IMR-90 (cell line): ENCODE results near the gene NDRG4. TPM values are rescaled to one million over a fixed set of nuclear protein-coding genes. Genes with fewer than 3 reads are reported as not detected.

Experiments
- ATAC-seq: fragments of 200-7000 bp; cut with Tn5 transposase; 2 replicates; pipeline ENCODE4 v1.9.1; 2020; ENCODE audit warnings: low read depth, mild to moderate bottlenecking, moderate library complexity
- BruUV-seq: library from RNA; stranded (reverse); fragments of 400-500 nt; replicated peaks from 2 replicates; lab custom pipeline; 2021; lab: Mats Ljungman, UMichigan
- CTCF ChIA-PET: fragments of 300-600 bp; formaldehyde crosslinking; extraction: SDS; loops from one replicate; lab custom pipeline; 2021; ENCODE audit warnings: antibody characterized with exemption; lab: Yijun Ruan, JAX
- POLR2A ChIA-PET: fragments of 300-600 bp; sonication (Branson Sonifier 250); formaldehyde crosslinking; loops from one replicate; lab custom pipeline; 2022; ENCODE audit warnings: antibody characterized with exemption; ENCODE audit not compliant: unreplicated experiment; lab: Charles Lee
- DNase-seq: peaks from one replicate; pipeline ENCODE4 v3.0.0; 2013
- H2AFZ ChIP-seq: replicated peaks from 2 replicates; pipeline ENCODE3; 2013; ENCODE audit warnings: low read length, mild to moderate bottlenecking; ENCODE audit not compliant: poor library complexity
- H2AK5ac ChIP-seq: 2 replicates; pipeline ENCODE4 v1.6.1; 2013; ENCODE audit warnings: low read depth, low read length, inconsistent platforms
- H2AK9ac ChIP-seq: replicated peaks from 2 replicates; pipeline ENCODE3; 2013; ENCODE audit warnings: mild to moderate bottlenecking, low read depth, low read length, moderate library complexity; ENCODE audit not compliant: poor library complexity
- H2BK120ac ChIP-seq: 2 replicates; pipeline ENCODE4 v1.6.1; 2013; ENCODE audit warnings: low read depth, low read length, inconsistent platforms
- H2BK15ac ChIP-seq: 3 replicates; pipeline ENCODE4 v1.6.1; 2013; ENCODE audit warnings: low read depth, low read length, inconsistent platforms
- H2BK20ac ChIP-seq: 2 replicates; pipeline ENCODE4 v1.6.1; 2013; ENCODE audit warnings: low read depth, mild to moderate bottlenecking, inconsistent platforms, low read length, moderate library complexity
- H2BK5ac ChIP-seq: 2 replicates; pipeline ENCODE4 v1.6.1; 2013; ENCODE audit warnings: mild to moderate bottlenecking, low read depth, low read length, inconsistent platforms; ENCODE audit not compliant: poor library complexity, severe bottlenecking
- H3K14ac ChIP-seq: replicated peaks from 2 replicates; pipeline ENCODE4 v1.6.1; 2013; ENCODE audit warnings: low read depth, low read length, inconsistent platforms
- H3K18ac ChIP-seq: 2 replicates; pipeline ENCODE4 v1.6.1; 2013; ENCODE audit warnings: low read depth, low read length, control low read depth
- H3K23ac ChIP-seq: 2 replicates; pipeline ENCODE4 v1.6.1; 2013; ENCODE audit warnings: low read depth, low read length, inconsistent platforms
- H3K27ac ChIP-seq: 2 replicates; pipeline ENCODE4 v1.5.1; 2013; ENCODE audit warnings: mild to moderate bottlenecking, control low read depth, low read length; ENCODE audit not compliant: insufficient read depth
- H3K27me3 ChIP-seq: 2 replicates; pipeline ENCODE4 v1.6.1; 2013; ENCODE audit warnings: low read length; ENCODE audit not compliant: control insufficient read depth, insufficient read depth
- H3K36me3 ChIP-seq: 2 replicates; pipeline ENCODE4 v1.6.1; 2013; ENCODE audit warnings: low read length, mixed read lengths; ENCODE audit not compliant: control insufficient read depth, insufficient read depth
- H3K4ac ChIP-seq: 2 replicates; pipeline ENCODE4 v1.6.1; 2013; ENCODE audit warnings: low read depth, low read length, inconsistent platforms
- H3K4me1 ChIP-seq: 2 replicates; pipeline ENCODE4 v1.6.1; 2013; ENCODE audit warnings: low read length, mixed read lengths; ENCODE audit not compliant: control insufficient read depth, insufficient read depth
- H3K4me2 ChIP-seq: 2 replicates; pipeline ENCODE4 v1.6.1; 2013; ENCODE audit warnings: low read depth, mild to moderate bottlenecking, control low read depth, low read length, moderate library complexity
- H3K4me3 ChIP-seq: 2 replicates; pipeline ENCODE4 v1.5.1; 2013; ENCODE audit warnings: low read depth, mild to moderate bottlenecking, control low read depth, low read length, moderate library complexity; ENCODE audit not compliant: insufficient read depth
- H3K56ac ChIP-seq: 2 replicates; pipeline ENCODE4 v1.6.1; 2013; ENCODE audit warnings: low read length, inconsistent platforms; ENCODE audit not compliant: insufficient read depth; ENCODE audit errors: extremely low read depth
- H3K79me1 ChIP-seq, 2 experiments: 2 replicates each; pipeline ENCODE4 v1.6.1; 2013; ENCODE audit warnings: low read length in 2 of 2, inconsistent platforms in 1 of 2, low read depth in 1 of 2
- H3K9ac ChIP-seq: 2 replicates; pipeline ENCODE4 v1.6.1; 2013; ENCODE audit warnings: low read depth, low read length, control low read depth
- H3K9me1 ChIP-seq: 2 replicates; pipeline ENCODE4 v1.6.1; 2013; ENCODE audit warnings: low read length, inconsistent platforms; ENCODE audit not compliant: insufficient read depth
- H3K9me3 ChIP-seq: 2 replicates; pipeline ENCODE4 v1.6.1; 2013; ENCODE audit warnings: low read length; ENCODE audit not compliant: control insufficient read depth, insufficient read depth
- H4K20me1 ChIP-seq: 2 replicates; pipeline ENCODE4 v1.6.1; 2013; ENCODE audit warnings: low read length, inconsistent platforms; ENCODE audit not compliant: insufficient read depth
- H4K5ac ChIP-seq: 2 replicates; pipeline ENCODE4 v1.6.1; 2013; ENCODE audit warnings: mild to moderate bottlenecking, low read depth, low read length, control low read depth
- H4K8ac ChIP-seq, 2 experiments: 2 replicates each; pipeline ENCODE4 v1.6.1; 2013; ENCODE audit warnings: low read depth in 2 of 2, low read length in 2 of 2, control low read depth in 1 of 2, inconsistent platforms in 1 of 2
- H4K91ac ChIP-seq: 2 replicates; pipeline ENCODE4 v1.6.1; 2013; ENCODE audit warnings: low read depth, low read length, inconsistent platforms; ENCODE audit not compliant: insufficient read depth
- CHD1 ChIP-seq: IDR thresholded peaks from 2 replicates; pipeline ENCODE4 v1.6.1; 2012; ENCODE audit warnings: low read depth, low read length, improper control_type of control experiment
- FOS ChIP-seq: fragments of 150-350 bp; IDR thresholded peaks from 2 replicates; pipeline ENCODE4 v1.6.1; 2016; ENCODE audit warnings: low read depth, low read length
- RCOR1 ChIP-seq: IDR thresholded peaks from 2 replicates; pipeline ENCODE4 v1.6.1; 2012; ENCODE audit warnings: mild to moderate bottlenecking, low read length, improper control_type of control experiment; ENCODE audit not compliant: insufficient replicate concordance
- WGBS, 2 experiments: methylation state at CpG; one replicate each; pipeline versions ENCODE4 v1.1.5 to v1.1.7; 2013; ENCODE audit warnings: missing lambda C conversion rate in 2 of 2; ENCODE audit not compliant: insufficient read length in 1 of 2; ENCODE audit errors: extremely low coverage in 2 of 2; 5-methylcytosine and 5-hydroxymethylcytosine counted together
- dilution Hi-C: fragments of 300-500 bp; cut with HindIII; formaldehyde crosslinking; loops from one replicate; pipeline ENCODE4 v1.14.3; 2018; ENCODE audit warnings: low sequenced_read_pairs; ENCODE audit not compliant: unreplicated experiment
- in situ Hi-C: fragments of 300-500 bp; cut with MboI; formaldehyde crosslinking; loops from 3 replicates; pipeline ENCODE4 v1.14.3; 2019; ENCODE audit warnings: low sequenced_read_pairs, inconsistent platforms, mixed read lengths
- intact Hi-C: fragments of 100-400 bp; cut with micrococcal nuclease; formaldehyde crosslinking; loops from 2 replicates; pipeline ENCODE4 v1.10.0; 2022
- polyA plus RNA-seq, 3 experiments: library from polyadenylated mRNA; depleted of rRNA; stranded (reverse); fragments of >200 nt; gene quantifications; 2 replicates each; pipeline ENCODE4 v1.2.3, GENCODE V29; 2012; ENCODE audit warnings: low replicate concordance in 1 of 3
- total RNA-seq: library from RNA; depleted of rRNA; stranded (reverse); fragments of >200 nt; gene quantifications from 2 replicates; pipeline ENCODE4 v1.2.3, GENCODE V29; 2012
- TF ChIP-seq, protein P1 (sequence below): fragments of 150-350 bp; IDR thresholded peaks from 2 replicates; pipeline ENCODE4 v1.6.1; 2016; ENCODE audit warnings: low read depth, mild to moderate bottlenecking, low read length, moderate library complexity, borderline replicate concordance
- TF ChIP-seq, protein P2 (sequence below): conservative IDR thresholded peaks from 2 replicates; pipeline ENCODE4 v1.5.1; 2012; ENCODE audit warnings: mild to moderate bottlenecking, low read depth, low read length, improper control_type of control experiment

Gene NDRG4
- total and polyA plus RNA-seq, 2 of the 4 experiments (the other 2 are of a cell fraction), result 10.9 to 23.5 TPM

DNA sequence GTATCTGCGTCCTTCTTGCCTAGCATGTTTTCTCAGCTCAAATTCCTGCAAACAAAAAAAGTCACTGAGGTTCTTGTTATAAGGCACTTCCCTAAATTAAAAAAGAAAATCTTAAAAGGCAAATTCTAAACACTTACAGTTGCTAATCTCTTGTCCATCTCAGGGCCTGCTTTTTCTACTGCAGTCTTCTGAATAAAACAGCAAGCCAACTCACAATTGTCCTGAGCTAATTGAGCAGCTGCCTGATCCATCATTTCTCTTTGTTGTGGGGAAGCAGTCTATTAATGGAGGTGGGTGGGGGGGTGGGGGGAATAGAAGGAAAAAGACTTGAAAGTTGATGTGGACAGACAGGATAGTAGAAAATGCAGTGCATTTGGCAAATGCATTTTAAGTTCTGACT, 42.3 kb downstream of the NDRG4 start:
- no peak for ATAC-seq
- Histone ChIP-seq H3K4ac (no peak overlapping the region), H3K18ac (no peak overlapping the region), H2BK120ac (no peak overlapping the region), H3K23ac (no peak overlapping the region), H4K20me1 (no peaks in the 10 kb centered on the region; the same call in 1 of the 2 replicates), H3K79me1 (peaks cover 19 to 22% of the 10 kb centered on the region in 2 experiments; a peak in 3 of 4 replicates), H3K56ac (no peak overlapping the region), H3K9ac (no peak overlapping the region), H2BK5ac (no peak overlapping the region), H3K4me1 (no peaks in the 10 kb centered on the region), H3K27me3 (no peaks in the 10 kb centered on the region), H2AK5ac (no peak overlapping the region), H4K91ac (no peak overlapping the region), H3K4me2 (no peak overlapping the region), H2AK9ac (no peak overlapping the region), H3K4me3 (no peak overlapping the region), H2BK15ac (no peak overlapping the region), H3K27ac (no peak overlapping the region), H4K5ac (no peak overlapping the region), H3K36me3 (peaks cover 67% of the 10 kb centered on the region), H4K8ac (no peak overlapping the region), H3K9me3 (no peaks in the 10 kb centered on the region), H3K9me1 (no peaks in the 10 kb centered on the region; the same call in 1 of the 2 replicates), H2AFZ (no peak overlapping the region), H2BK20ac (no peak overlapping the region), H3K14ac (no peak overlapping the region)
- in situ Hi-C loops (no loop called here), intact Hi-C loops (no loop called here), dilution Hi-C loops (no loop called here)
- 100% methylated on average over 1 of the region's 1 CpG; no CpG with 5 or more reads in 1 of the 2 experiments for WGBS, 2 experiments
- POLR2A ChIA-PET, result no interaction called here
- CTCF ChIA-PET, result interaction anchor here (1.4 kb wide), 1 partner anchor 119 kb away, joined by 3 read pairs; no protein-coding TSS in a partner anchor
- no TSS peak for BruUV-seq
- no peak for TF ChIP-seq RCOR1
- no peak for TF ChIP-seq FOS
- TF ChIP-seq, protein P1, sequence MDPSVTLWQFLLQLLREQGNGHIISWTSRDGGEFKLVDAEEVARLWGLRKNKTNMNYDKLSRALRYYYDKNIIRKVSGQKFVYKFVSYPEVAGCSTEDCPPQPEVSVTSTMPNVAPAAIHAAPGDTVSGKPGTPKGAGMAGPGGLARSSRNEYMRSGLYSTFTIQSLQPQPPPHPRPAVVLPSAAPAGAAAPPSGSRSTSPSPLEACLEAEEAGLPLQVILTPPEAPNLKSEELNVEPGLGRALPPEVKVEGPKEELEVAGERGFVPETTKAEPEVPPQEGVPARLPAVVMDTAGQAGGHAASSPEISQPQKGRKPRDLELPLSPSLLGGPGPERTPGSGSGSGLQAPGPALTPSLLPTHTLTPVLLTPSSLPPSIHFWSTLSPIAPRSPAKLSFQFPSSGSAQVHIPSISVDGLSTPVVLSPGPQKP, result no peak
- TF ChIP-seq, protein P2, sequence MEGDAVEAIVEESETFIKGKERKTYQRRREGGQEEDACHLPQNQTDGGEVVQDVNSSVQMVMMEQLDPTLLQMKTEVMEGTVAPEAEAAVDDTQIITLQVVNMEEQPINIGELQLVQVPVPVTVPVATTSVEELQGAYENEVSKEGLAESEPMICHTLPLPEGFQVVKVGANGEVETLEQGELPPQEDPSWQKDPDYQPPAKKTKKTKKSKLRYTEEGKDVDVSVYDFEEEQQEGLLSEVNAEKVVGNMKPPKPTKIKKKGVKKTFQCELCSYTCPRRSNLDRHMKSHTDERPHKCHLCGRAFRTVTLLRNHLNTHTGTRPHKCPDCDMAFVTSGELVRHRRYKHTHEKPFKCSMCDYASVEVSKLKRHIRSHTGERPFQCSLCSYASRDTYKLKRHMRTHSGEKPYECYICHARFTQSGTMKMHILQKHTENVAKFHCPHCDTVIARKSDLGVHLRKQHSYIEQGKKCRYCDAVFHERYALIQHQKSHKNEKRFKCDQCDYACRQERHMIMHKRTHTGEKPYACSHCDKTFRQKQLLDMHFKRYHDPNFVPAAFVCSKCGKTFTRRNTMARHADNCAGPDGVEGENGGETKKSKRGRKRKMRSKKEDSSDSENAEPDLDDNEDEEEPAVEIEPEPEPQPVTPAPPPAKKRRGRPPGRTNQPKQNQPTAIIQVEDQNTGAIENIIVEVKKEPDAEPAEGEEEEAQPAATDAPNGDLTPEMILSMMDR, result no peak
- no peak for TF ChIP-seq CHD1
- DNase-seq, result no peak
